GM12864 (cell line): ENCODE results near the gene ASPHD2.

Source experiments
- DNase-seq: peaks from one replicate; pipeline ENCODE4 v3.0.0-alpha.2; 2011; ENCODE audit warnings: low read depth
- H3K4me3 ChIP-seq: 2 replicates; pipeline ENCODE4 v1.5.1; 2011; ENCODE audit warnings: mild to moderate bottlenecking, low read depth, low read length, control low read depth
- CTCF ChIP-seq: IDR thresholded peaks from 2 replicates; pipeline ENCODE4 v1.5.1; 2011; ENCODE audit warnings: low read depth, mild to moderate bottlenecking, moderate library complexity, low read length, control low read depth, inconsistent platforms; ENCODE audit errors: missing control alignments

Gene ASPHD2

GRCh38 chr22:26446808-26447515, 17.9 kb downstream of the ASPHD2 start:
- no peak for DNase-seq
- H3K4me3 ChIP-seq = no peak overlapping the region
- TF ChIP-seq CTCF = no peak

- DNase-seq = no peak
- TF ChIP-seq CTCF = no peak
- H3K4me3 ChIP-seq = no peak overlapping the region
Observed at GRCh38 chr22:26447584-26448329, 18.7 kb downstream of the ASPHD2 start.

GRCh38 chr22:26448334-26448733, 19.3 kb downstream of the ASPHD2 start:
- no peak for DNase-seq
- no peak overlapping the region for H3K4me3 ChIP-seq

GRCh38 chr22:26448941-26449340, 19.9 kb downstream of the ASPHD2 start:
- no peak for TF ChIP-seq CTCF
- DNase-seq = no peak
- no peak overlapping the region for H3K4me3 ChIP-seq

More at GRCh38 chr22:26448334-26448733, 19.3 kb downstream of the ASPHD2 start:
- TF ChIP-seq CTCF = no peak

- H3K4me3 ChIP-seq = no peak overlapping the region
- TF ChIP-seq CTCF = no peak
- DNase-seq = no peak
Observed at GRCh38 chr22:26450453-26451185, 21.6 kb downstream of the ASPHD2 start.

- TF ChIP-seq CTCF = no peak
- H3K4me3 ChIP-seq = no peak overlapping the region
- DNase-seq = no peak
Observed at GRCh38 chr22:26452236-26453016, 23.4 kb downstream of the ASPHD2 start.
